Stimulated activated CD4-positive, alpha-beta T cell treated with anti-CD3 and anti-CD28 coated beads, Interleukin-1b, Interleukin-23, amount 100 ng/mL, for 24 hours (primary cell): Measurements from ENCODE around the gene TANC2.

ENCODE experiments used
- DNase-seq, 4 experiments: peaks; one replicate each; pipeline ENCODE4 v3.0.0-alpha.2; 2020; ENCODE audit warnings: low read depth in 4 of 4, low spot score in 1 of 4

The TANC2 gene

GRCh38 chr17:62965686-62966425, at the start of gene TANC2:
TSS of gene TANC2 (plus strand) at chr17:62966235. CDS start at chr17:63009560, 43,325 bp downstream.
- peak; percentile 34 to 61 (median 45) for DNase-seq

GRCh38 chr17:62916684-62917571, 49.1 kb upstream of the TANC2 start:
- no peak for DNase-seq

- no peak for DNase-seq
These were observed 46.6 kb upstream of the TANC2 start for GRCh38 chr17:62919388-62919787.

GRCh38 chr17:62920300-62920699, 45.7 kb upstream of the TANC2 start:
- no peak for DNase-seq

- DNase-seq = no peak
These were observed 44.2 kb upstream of the TANC2 start for GRCh38 chr17:62921817-62922216.

- no peak for DNase-seq
These were observed 42.5 kb upstream of the TANC2 start for GRCh38 chr17:62923258-62924150.

- no peak for DNase-seq
These were observed 40.7 kb upstream of the TANC2 start for GRCh38 chr17:62925267-62925836.

GRCh38 chr17:62927083-62927482, 39.0 kb upstream of the TANC2 start:
- DNase-seq = no peak

- no peak for DNase-seq
These were observed 36.7 kb upstream of the TANC2 start for GRCh38 chr17:62929320-62929719.

- no peak for DNase-seq
These were observed 34.9 kb upstream of the TANC2 start for GRCh38 chr17:62931101-62931500.

GRCh38 chr17:62933501-62934385, 32.3 kb upstream of the TANC2 start:
- no peak for DNase-seq

GRCh38 chr17:62935098-62935497, 30.9 kb upstream of the TANC2 start:
- DNase-seq = no peak

- no peak for DNase-seq
These were observed 30.5 kb upstream of the TANC2 start for GRCh38 chr17:62935523-62935922.

GRCh38 chr17:62937606-62938005, 28.4 kb upstream of the TANC2 start:
- DNase-seq = no peak

- no peak for DNase-seq
These were observed 24.6 kb upstream of the TANC2 start for GRCh38 chr17:62941358-62941991.

- DNase-seq = no peak
These were observed 17.7 kb upstream of the TANC2 start for GRCh38 chr17:62948370-62948769.

- DNase-seq = no peak
These were observed 17.0 kb upstream of the TANC2 start for GRCh38 chr17:62949036-62949435.

GRCh38 chr17:62950067-62950466, 16.0 kb upstream of the TANC2 start:
- no peak for DNase-seq

- no peak for DNase-seq
These were observed 10.1 kb upstream of the TANC2 start for GRCh38 chr17:62955841-62956352.
